K562 (cell line): ENCODE results near the gene MYLK2. TPM values are rescaled to one million over a fixed set of nuclear protein-coding genes. Genes with fewer than 3 reads are reported as not detected.
A peak's percentile ranks its signal among the peaks of the same experiment; 100 is the strongest.

Experiments
- AFF1 ChIP-seq, 2 experiments: fragments of 450-650 bp; IDR thresholded peaks; 2 replicates each; pipeline ENCODE4 v1.6.1; 2018; ENCODE audit warnings: mild to moderate bottlenecking in 2 of 2, low read depth in 1 of 2; ENCODE audit not compliant: partially characterized antibody in 2 of 2
- CREM ChIP-seq: IDR thresholded peaks from 2 replicates; pipeline ENCODE4 v1.6.1; 2014; ENCODE audit warnings: antibody characterized with exemption, low read depth
- ETS1 ChIP-seq: conservative IDR thresholded peaks from 2 replicates; pipeline ENCODE4 v1.6.1; 2011; ENCODE audit warnings: low read depth, mild to moderate bottlenecking, low read length; ENCODE audit not compliant: control insufficient read depth
- SETDB1 ChIP-seq: IDR thresholded peaks from one replicate; pipeline ENCODE4 v1.6.1; 2012; ENCODE audit warnings: low read length, control low read depth, inconsistent platforms
- ZNF324 ChIP-seq: fragments of 250-450 bp; sonication (Bioruptor Pico); IDR thresholded peaks from 2 replicates; pipeline ENCODE4 v1.4.0; 2020; ENCODE audit warnings: mild to moderate bottlenecking
- polyA plus RNA-seq, 8 experiments: library from polyadenylated mRNA; depleted of rRNA in 4 of 8; stranded (reverse) in 5 of 8; unstranded in 3 of 8; fragments of >200 nt; fragmentation: Nextera tagmentation in 2 of 8; fragmentation: Illumina TruSeq in 1 of 8; extraction: Ambion mirVana in 2 of 8; extraction: Trizol in 1 of 8; gene quantifications; 2 replicates each; pipeline versions ENCODE4 v1.2.1 to v1.2.3, GENCODE V29; 2011 to 2014; ENCODE audit warnings: inconsistent platforms in 1 of 8, missing spikeins in 1 of 8
- total RNA-seq, 7 experiments: library from RNA; depleted of rRNA in 6 of 7; stranded (reverse); fragments of >200 nt in 6 of 7; fragmentation: Illumina TruSeq in 2 of 7; extraction: Trizol in 2 of 7; gene quantifications; 2 replicates each; pipeline versions ENCODE4 v1.2.1 to v1.2.3, GENCODE V29; 2011 to 2021; ENCODE audit warnings: low replicate concordance in 1 of 7

Gene MYLK2
- total and polyA plus RNA-seq, 9 of the 15 experiments (the other 6 are each of a cell fraction or from before 2014, with no cell fraction given) = 0.07 to 0.53 (median 0.18) TPM; not detected in 2

- TF ChIP-seq AFF1 (IDR thresholded peaks at IDR 0.05; ENCODE audit: low read depth in 1 of 2, partially characterized antibody in 2 of 2) = peak in 1 of 2 experiments; percentile 29
- TF ChIP-seq ETS1 = no peak
- TF ChIP-seq SETDB1 = no peak
- no peak for TF ChIP-seq ZNF324
- TF ChIP-seq CREM = peak; percentile 53
- TF ChIP-seq, all 486 proteins: peak for 7
These were observed 45.6 kb downstream of the MYLK2 start (continued) for GRCh38 chr20:31864521-31865400.
